RWPE2 (cell line): Measurements from ENCODE around the gene ZRANB3.

Experiments used
- ATAC-seq: fragments of 200-7000 bp; cut with Tn5 transposase; 3 replicates; pipeline ENCODE4 v1.9.1; 2021; ENCODE audit warnings: low read depth
- DNase-seq: peaks from one replicate; pipeline ENCODE4 v3.0.0-alpha.2; 2020; ENCODE audit warnings: low spot score
- H3K27ac ChIP-seq: fragments of 450-650 bp; 2 replicates; pipeline ENCODE4 v1.5.1; 2017; ENCODE audit warnings: mild to moderate bottlenecking; ENCODE audit not compliant: poor library complexity, severe bottlenecking
- H3K27me3 ChIP-seq: fragments of 250-450 bp; sonication (Bioruptor Pico); 2 replicates; pipeline ENCODE4 v1.5.1; 2021; ENCODE audit warnings: mild to moderate bottlenecking, moderate library complexity; ENCODE audit not compliant: insufficient read depth, poor library complexity, severe bottlenecking
- H3K36me3 ChIP-seq: fragments of 250-450 bp; sonication (Bioruptor Pico); 2 replicates; pipeline ENCODE4 v1.5.1; 2020; ENCODE audit warnings: low read depth, mild to moderate bottlenecking, moderate library complexity
- H3K4me1 ChIP-seq: fragments of 250-450 bp; sonication (Bioruptor Pico); 2 replicates; pipeline ENCODE4 v1.5.1; 2021; ENCODE audit warnings: mild to moderate bottlenecking, moderate library complexity; ENCODE audit not compliant: insufficient read depth, poor library complexity, severe bottlenecking
- H3K4me3 ChIP-seq: fragments of 250-450 bp; sonication (Bioruptor Pico); 2 replicates; pipeline ENCODE4 v1.5.1; 2021; ENCODE audit warnings: mild to moderate bottlenecking, moderate library complexity; ENCODE audit not compliant: severe bottlenecking
- H3K9me3 ChIP-seq: fragments of 250-450 bp; sonication (Bioruptor Pico); 2 replicates; pipeline ENCODE4 v1.5.1; 2021; ENCODE audit warnings: mild to moderate bottlenecking, moderate library complexity; ENCODE audit not compliant: severe bottlenecking
- TF ChIP-seq, protein P1 (sequence below): fragments of 450-650 bp; IDR thresholded peaks from one replicate; pipeline ENCODE4 v1.5.1; 2017; ENCODE audit warnings: mild to moderate bottlenecking, moderate library complexity; ENCODE audit not compliant: poor library complexity, severe bottlenecking

Gene ZRANB3

GRCh38 chr2:135174810-135175093, 356.3 kb downstream of the ZRANB3 start:
- Histone ChIP-seq H3K9me3 (no peaks in the 10 kb centered on the region), H3K27me3 (no peaks in the 10 kb centered on the region), H3K27ac (no peak overlapping the region), H3K4me3 (no peak overlapping the region), H3K4me1 (no peaks in the 10 kb centered on the region), H3K36me3 (peaks cover 10% of the 10 kb centered on the region)
- DNase-seq (no peak), ATAC-seq (no peak)
- TF ChIP-seq, protein P1, sequence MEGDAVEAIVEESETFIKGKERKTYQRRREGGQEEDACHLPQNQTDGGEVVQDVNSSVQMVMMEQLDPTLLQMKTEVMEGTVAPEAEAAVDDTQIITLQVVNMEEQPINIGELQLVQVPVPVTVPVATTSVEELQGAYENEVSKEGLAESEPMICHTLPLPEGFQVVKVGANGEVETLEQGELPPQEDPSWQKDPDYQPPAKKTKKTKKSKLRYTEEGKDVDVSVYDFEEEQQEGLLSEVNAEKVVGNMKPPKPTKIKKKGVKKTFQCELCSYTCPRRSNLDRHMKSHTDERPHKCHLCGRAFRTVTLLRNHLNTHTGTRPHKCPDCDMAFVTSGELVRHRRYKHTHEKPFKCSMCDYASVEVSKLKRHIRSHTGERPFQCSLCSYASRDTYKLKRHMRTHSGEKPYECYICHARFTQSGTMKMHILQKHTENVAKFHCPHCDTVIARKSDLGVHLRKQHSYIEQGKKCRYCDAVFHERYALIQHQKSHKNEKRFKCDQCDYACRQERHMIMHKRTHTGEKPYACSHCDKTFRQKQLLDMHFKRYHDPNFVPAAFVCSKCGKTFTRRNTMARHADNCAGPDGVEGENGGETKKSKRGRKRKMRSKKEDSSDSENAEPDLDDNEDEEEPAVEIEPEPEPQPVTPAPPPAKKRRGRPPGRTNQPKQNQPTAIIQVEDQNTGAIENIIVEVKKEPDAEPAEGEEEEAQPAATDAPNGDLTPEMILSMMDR = no peak

DNA sequence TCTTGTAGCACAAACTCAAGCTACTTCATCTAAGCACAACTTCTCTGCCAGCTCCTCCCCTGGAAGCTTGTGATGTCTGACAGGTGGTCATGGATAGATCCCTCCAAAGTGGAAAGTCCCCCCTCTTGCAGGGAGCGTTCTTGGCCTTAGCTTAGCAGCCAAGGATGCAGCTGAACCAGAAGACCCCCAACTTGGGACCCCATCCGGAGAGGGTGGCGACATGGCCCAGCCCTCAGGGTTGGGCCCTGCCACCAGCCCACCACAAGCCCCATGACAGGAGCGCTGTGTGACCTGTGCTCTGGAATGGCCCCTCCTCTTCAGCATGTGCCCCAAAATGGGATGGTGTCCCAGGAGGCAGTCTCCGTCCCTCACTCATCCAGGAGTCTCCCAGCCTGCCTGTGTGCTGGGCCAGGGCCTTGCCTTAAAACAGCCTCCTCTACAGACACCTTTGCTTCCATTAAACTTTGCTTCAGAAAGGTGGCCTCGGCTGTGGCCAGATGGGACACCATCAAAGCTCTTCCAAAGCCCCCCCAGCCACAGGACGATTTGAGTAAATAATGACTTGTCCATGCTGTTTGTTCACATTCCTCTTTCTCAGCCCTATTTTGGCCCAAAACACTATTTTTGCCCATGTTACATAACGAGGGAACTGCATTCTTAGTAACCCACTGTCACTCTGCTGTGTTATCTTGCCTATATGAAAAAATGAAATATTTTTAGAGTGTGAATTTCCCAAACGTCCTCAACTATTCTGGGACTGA, 356.8 kb downstream of the ZRANB3 start:
- Histone ChIP-seq H3K4me3 (no peak overlapping the region), H3K4me1 (no peaks in the 10 kb centered on the region), H3K27ac (no peak overlapping the region), H3K9me3 (no peaks in the 10 kb centered on the region), H3K27me3 (no peaks in the 10 kb centered on the region), H3K36me3 (peaks cover 15% of the 10 kb centered on the region)
- ATAC-seq (no peak; the same call in 2 of the 3 replicates), DNase-seq (no peak)
- TF ChIP-seq, protein P1 = no peak

- H3K27me3 ChIP-seq = no peaks in the 10 kb centered on the region
Observed at GRCh38 chr2:135169900-135170753, 360.9 kb downstream of the ZRANB3 start.

DNA sequence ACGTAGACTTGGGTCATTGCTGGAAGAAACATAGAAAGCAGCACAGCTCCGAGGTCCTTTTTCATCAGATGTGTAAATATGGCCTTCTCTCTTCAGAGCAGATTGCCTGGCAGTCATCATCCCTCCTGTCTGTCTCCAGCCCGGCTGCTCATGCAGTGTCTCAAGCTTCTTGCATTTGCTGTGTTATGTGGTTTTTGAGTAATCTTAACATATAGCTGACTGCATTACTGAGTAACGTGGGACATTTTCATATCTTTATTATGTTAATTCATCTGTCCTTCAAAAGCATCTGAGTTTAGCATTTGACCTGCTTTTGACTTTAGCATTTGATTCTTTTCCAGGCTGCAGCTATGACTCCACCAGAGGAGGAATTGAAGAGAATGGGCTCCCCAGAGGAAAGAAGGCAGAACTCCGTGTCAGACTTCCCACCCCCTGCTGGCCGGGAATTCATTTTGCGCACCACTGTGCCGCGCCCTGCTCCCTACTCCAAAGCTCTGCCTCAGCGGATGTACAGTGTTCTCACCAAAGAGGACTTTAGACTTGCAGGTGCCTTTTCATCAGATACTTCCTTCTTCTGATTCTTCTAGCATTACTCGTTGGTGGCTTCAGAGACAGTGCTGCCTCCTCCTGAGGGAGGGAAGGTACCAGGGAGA, 362.7 kb downstream of the ZRANB3 start:
- Histone ChIP-seq H3K4me1 (peaks cover 7% of the 10 kb centered on the region), H3K27ac (no peak overlapping the region), H3K9me3 (no peaks in the 10 kb centered on the region), H3K27me3 (no peaks in the 10 kb centered on the region), H3K4me3 (no peak overlapping the region), H3K36me3 (peaks cover 74% of the 10 kb centered on the region)
- ATAC-seq (no peak), DNase-seq (no peak)
- TF ChIP-seq, protein P1 = no peak

More at GRCh38 chr2:135169900-135170753, 360.9 kb downstream of the ZRANB3 start:
- Histone ChIP-seq H3K27ac (no peak overlapping the region), H3K36me3 (peaks cover 56% of the 10 kb centered on the region), H3K4me3 (no peak overlapping the region), H3K4me1 (no peaks in the 10 kb centered on the region), H3K9me3 (no peaks in the 10 kb centered on the region)
- TF ChIP-seq, protein P1 = no peak
- DNase-seq (no peak), ATAC-seq (no peak)
